Astrocyte of the spinal cord (primary cell): Measurements from ENCODE around the gene FGD3.

Source experiments
- DNase-seq: peaks from one replicate; pipeline ENCODE4 v3.0.0; 2011; ENCODE audit warnings: low read depth, low spot score
- H3K4me3 ChIP-seq: 2 replicates; pipeline ENCODE4 v1.5.1; 2011; ENCODE audit warnings: low read depth, mild to moderate bottlenecking, low read length, moderate library complexity
- in situ Hi-C: cut with HindIII; loops from 2 replicates; pipeline ENCODE4 v1.10.0; 2017; ENCODE audit warnings: low sequenced_read_pairs
- TF ChIP-seq, protein P1 (sequence below): IDR thresholded peaks from 2 replicates; pipeline ENCODE4 v1.5.1; 2012; ENCODE audit warnings: low read depth, mild to moderate bottlenecking, low read length, inconsistent platforms

FGD3 gene

DNA sequence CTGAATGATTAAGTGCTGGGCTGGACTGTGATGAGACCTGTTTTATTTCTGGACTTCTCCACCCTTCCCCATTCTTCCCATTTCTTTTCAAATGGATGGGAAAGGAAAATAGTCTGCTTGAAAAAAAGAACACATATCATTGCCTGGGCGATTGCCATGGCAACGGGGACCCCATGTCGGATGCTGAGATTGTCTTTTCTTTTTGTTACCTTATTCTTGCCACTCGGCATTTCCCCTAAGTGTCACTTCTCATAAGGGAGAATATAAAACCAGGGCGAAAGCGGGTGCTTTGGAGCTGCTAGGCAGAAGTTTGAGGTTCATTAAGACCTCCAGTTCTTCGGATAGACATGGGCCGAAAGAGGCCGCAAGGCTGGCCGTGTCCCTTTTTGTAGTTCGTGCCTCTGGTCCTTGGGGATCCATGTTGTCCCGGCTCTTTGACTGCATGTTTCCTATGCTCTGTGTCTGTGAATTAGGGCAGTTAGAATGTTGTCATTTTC, 763 bp downstream of the FGD3 start:
- DNase-seq: no peak
- TF ChIP-seq, protein P1, sequence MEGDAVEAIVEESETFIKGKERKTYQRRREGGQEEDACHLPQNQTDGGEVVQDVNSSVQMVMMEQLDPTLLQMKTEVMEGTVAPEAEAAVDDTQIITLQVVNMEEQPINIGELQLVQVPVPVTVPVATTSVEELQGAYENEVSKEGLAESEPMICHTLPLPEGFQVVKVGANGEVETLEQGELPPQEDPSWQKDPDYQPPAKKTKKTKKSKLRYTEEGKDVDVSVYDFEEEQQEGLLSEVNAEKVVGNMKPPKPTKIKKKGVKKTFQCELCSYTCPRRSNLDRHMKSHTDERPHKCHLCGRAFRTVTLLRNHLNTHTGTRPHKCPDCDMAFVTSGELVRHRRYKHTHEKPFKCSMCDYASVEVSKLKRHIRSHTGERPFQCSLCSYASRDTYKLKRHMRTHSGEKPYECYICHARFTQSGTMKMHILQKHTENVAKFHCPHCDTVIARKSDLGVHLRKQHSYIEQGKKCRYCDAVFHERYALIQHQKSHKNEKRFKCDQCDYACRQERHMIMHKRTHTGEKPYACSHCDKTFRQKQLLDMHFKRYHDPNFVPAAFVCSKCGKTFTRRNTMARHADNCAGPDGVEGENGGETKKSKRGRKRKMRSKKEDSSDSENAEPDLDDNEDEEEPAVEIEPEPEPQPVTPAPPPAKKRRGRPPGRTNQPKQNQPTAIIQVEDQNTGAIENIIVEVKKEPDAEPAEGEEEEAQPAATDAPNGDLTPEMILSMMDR: no peak
- in situ Hi-C loops: no loop called here
- H3K4me3 ChIP-seq: no peak overlapping the region

DNA sequence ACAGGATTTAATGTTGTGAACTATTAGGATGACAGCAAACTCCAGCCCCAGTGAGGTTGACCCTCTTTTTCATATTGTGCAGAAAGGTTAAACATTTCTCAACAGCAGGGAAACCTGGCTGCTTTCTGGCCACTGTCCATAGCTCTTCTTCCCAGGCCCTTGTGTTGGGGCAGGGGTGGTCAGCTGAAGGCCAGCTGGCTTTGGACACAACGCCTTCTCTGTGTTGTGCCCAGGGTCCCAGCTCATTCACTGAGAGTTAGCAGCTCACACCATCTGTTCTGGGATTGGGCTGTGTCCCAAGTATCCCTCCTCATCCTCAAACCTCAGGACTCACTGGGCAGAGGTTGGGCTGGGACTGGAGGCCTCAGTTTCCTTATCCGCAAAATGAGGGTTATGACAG, 1.3 kb downstream of the FGD3 start:
- no peak overlapping the region for H3K4me3 ChIP-seq
- in situ Hi-C loops: no loop called here
- no peak for DNase-seq

DNA sequence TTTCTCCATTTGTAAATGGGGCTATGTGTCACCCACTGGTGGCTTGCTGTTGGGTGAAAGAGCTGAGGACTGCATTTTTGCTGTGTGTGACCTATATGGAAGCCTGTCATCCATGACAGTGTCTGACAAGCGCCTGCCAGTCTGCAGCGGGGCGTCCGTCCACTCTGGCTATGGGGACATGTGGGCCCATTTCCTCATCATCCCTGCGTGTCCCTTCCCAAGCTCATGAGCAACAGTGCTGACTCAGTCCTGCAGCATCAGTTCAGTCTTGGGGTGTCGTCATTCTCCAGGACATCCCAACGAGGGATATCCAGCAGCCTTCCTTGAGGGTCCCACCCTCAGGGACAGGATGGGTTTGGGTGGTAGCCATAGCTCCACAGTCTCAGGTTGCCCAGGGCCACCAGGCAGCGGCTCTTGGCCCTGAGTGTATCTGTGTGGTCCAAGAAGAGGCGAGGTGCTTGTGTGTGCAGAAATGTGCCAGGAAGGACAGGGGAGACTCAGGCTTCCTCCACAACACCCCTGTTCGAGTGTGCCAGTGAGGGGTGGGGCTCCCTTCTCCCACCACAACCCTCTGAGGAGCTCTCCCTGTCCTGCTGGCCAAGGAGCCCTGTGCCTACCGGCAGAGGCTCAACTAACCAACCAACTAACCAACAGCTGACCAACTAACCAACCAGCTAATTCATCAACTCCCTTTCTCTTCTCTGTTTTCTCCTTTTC, 2.1 kb downstream of the FGD3 start:
- DNase-seq: no peak
- TF ChIP-seq, protein P1: no peak
- H3K4me3 ChIP-seq: no peak overlapping the region
- in situ Hi-C loops: no loop called here

More for the DNA sequence above, 1.3 kb downstream of the FGD3 start:
- TF ChIP-seq, protein P1: no peak

DNA sequence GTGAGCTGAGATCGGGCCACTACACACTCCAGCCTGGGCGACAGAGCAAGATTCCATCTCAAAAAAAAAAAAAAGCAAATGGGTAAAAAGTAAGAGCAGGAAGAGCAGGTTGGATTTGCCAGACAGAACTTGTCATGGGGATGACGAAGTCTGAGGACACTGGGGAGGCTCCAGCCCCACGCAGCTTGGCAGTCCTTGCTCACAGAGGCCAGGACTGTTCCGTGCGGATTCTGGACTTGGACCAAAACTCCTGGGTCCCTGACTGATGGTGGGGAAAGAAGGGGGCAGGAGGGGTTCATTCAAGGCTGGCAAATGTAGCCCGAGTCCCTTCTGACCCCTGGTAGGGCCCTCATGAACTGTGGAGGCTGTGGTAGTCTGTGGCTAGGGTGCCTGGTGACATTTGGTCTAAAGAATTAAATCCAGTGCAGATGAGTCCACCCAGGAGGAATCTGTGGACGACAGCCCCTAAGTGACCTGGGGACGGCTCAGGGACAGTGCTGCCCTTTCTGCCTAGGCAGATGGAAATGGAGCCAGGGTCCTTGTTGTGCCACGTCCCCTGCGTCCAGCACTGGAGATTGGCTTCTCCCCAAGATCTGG, 3.1 kb downstream of the FGD3 start:
- DNase-seq: no peak
- in situ Hi-C loops: no loop called here
- H3K4me3 ChIP-seq: no peak overlapping the region
- TF ChIP-seq, protein P1: no peak

DNA sequence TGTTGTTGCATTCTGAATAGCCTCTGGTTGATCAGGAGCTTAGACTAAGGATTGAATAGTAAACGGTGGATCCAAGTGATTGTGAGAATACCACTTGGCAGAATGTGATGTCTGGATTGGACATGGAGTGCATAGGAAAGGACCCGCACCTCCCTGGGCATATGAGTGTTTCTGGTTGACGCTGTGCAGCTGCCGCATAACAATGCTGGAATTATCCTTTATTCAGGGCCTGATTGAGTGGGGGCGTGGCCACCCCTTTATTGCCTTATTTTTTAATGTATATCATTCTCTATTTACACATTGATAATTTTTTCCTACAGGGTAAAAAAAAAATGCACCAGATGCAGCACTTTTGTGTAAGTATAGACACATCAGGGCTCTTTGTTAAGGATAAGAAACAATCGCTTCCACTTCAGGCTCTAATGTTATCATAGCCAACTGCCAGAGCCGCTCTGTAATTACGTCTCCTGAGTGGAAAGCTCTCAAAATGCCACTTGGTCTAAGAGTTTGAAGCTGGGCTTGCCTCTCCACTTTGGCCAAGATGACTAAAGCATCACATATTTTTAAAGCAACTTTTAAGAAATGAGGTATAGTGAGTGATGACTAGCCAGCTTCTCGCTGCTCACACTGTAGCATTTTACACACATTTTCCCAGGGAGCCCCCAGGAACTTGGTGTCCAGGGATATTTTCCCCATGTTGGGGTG, 5.7 kb downstream of the FGD3 start:
- TF ChIP-seq, protein P1: no peak
- in situ Hi-C loops: no loop called here
- DNase-seq: no peak
- no peak overlapping the region for H3K4me3 ChIP-seq

DNA sequence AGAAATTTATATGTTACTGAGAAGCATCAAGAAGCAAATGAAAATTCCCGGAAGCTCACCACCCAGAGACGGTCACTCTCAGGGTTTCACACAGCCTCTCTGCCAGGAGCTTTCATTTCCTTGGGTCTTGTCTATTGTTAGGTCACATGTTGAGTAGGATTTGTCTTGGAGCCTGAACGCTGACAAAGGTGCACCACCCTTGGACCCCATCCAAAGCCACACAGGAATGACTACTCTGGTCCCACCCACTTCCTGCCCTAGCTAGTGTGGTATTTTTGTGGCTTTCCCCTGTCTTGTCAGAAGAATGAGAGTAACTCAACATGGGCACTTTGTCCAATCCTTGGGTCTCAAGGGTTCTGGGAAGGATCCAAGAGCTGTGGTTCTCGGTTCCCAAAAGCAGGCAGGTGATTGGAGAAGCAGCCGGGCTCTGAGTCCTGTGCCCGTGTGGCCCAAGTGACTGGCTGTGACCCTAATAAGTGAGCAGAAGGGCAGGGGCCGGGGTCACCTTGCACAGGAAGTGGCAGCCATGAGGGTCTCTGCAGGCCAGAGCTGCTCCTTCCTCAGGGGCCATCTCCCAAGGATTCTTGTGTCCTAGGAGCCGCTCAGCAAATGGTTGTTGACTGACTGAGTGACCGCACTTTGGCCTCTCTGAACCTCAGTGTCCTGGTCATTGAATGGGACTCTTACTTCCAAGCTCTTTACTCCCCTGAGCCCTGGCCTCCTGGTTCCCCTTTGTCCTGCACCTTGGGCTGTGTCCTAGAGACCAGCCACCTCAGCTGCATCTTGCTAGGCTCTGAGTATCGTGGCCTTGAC, 6.9 kb downstream of the FGD3 start:
- TF ChIP-seq, protein P1: no peak
- no peak overlapping the region for H3K4me3 ChIP-seq
- DNase-seq: peak; percentile 9
- in situ Hi-C loops: no loop called here
